Neural progenitor cell (in vitro differentiated cells): ENCODE measurements around the gene ITGB3. TPM values are rescaled to one million over a fixed set of nuclear protein-coding genes. Genes with fewer than 3 reads are reported as not detected.

Experiments used
- DNase-seq: peaks from one replicate; pipeline ENCODE4 v3.0.0-alpha.2; 2016; ENCODE audit warnings: low spot score
- H2AFZ ChIP-seq: fragments of 200-600 bp; sonication (generic); replicated peaks from 2 replicates; pipeline ENCODE4 v1.6.1; 2016; ENCODE audit warnings: antibody characterized with exemption
- H3F3A ChIP-seq: fragments of 200-600 bp; sonication (generic); 2 replicates; pipeline ENCODE4 v1.6.1; 2016; ENCODE audit warnings: antibody characterized with exemption, low read depth
- H3K27ac ChIP-seq: fragments of 200-600 bp; sonication (generic); 2 replicates; pipeline ENCODE4 v1.5.1; 2016; ENCODE audit warnings: mild to moderate bottlenecking
- H3K27me3 ChIP-seq: fragments of 200-600 bp; sonication (generic); 2 replicates; pipeline ENCODE4 v1.6.1; 2016; ENCODE audit warnings: mild to moderate bottlenecking, moderate library complexity
- H3K36me3 ChIP-seq: fragments of 200-600 bp; sonication (generic); 2 replicates; pipeline ENCODE4 v1.5.1; 2016
- H3K4me1 ChIP-seq: fragments of 200-600 bp; sonication (generic); 2 replicates; pipeline ENCODE4 v1.6.1; 2016; ENCODE audit warnings: mixed run types
- H3K4me2 ChIP-seq: fragments of 200-600 bp; sonication (generic); 2 replicates; pipeline ENCODE4 v1.6.1; 2016
- H3K4me3 ChIP-seq: fragments of 200-600 bp; sonication (generic); 2 replicates; pipeline ENCODE4 v1.5.1; 2016
- H3K79me2 ChIP-seq: fragments of 200-600 bp; sonication (generic); 2 replicates; pipeline ENCODE4 v1.6.1; 2016; ENCODE audit warnings: low read depth
- H3K9ac ChIP-seq: fragments of 200-600 bp; sonication (generic); 2 replicates; pipeline ENCODE4 v1.6.1; 2016
- H3K9me3 ChIP-seq: fragments of 200-600 bp; sonication (generic); 2 replicates; pipeline ENCODE4 v1.5.1; 2016; ENCODE audit warnings: low read depth
- H4K20me1 ChIP-seq: fragments of 200-600 bp; sonication (generic); 2 replicates; pipeline ENCODE4 v1.6.1; 2016; ENCODE audit warnings: low read depth
- H3K27ac Mint-ChIP-seq: 3 replicates; pipeline ENCODE4 v1.8.0; 2021; ENCODE audit warnings: mixed read lengths
- H3K27me3 Mint-ChIP-seq: 2 replicates; pipeline ENCODE4 v1.8.0; 2022; ENCODE audit warnings: low read depth, mild to moderate bottlenecking, inconsistent platforms, moderate library complexity, mixed read lengths; ENCODE audit not compliant: insufficient read depth
- H3K36me3 Mint-ChIP-seq: 3 replicates; pipeline ENCODE4 v1.8.0; 2021; ENCODE audit warnings: mixed read lengths
- H3K4me1 Mint-ChIP-seq: 3 replicates; pipeline ENCODE4 v1.8.0; 2021; ENCODE audit warnings: mixed read lengths
- H3K4me3 Mint-ChIP-seq: 3 replicates; pipeline ENCODE4 v1.8.0; 2021; ENCODE audit warnings: mild to moderate bottlenecking, moderate library complexity, mixed read lengths
- H3K9me3 Mint-ChIP-seq: 3 replicates; pipeline ENCODE4 v1.8.0; 2020; ENCODE audit warnings: mixed read lengths
- CTCF ChIP-seq: fragments of 200-600 bp; sonication (generic); IDR thresholded peaks from 2 replicates; pipeline ENCODE4 v1.5.1; 2017; ENCODE audit warnings: antibody characterized with exemption, mild to moderate bottlenecking
- EZH2 ChIP-seq: fragments of 200-600 bp; sonication (generic); IDR thresholded peaks from 2 replicates; pipeline ENCODE4 v1.6.1; 2017; ENCODE audit warnings: antibody characterized with exemption, mild to moderate bottlenecking, moderate library complexity
- EZH2phosphoT487 ChIP-seq: fragments of 200-600 bp; sonication (generic); IDR thresholded peaks from 2 replicates; pipeline ENCODE4 v1.6.1; 2017; ENCODE audit warnings: antibody characterized with exemption
- total RNA-seq: library from RNA; depleted of rRNA; stranded (reverse); fragments of >200 nt; gene quantifications from 2 replicates; pipeline ENCODE4 v1.2.3, GENCODE V29; 2015; ENCODE audit warnings: low replicate concordance

The ITGB3 gene
- total RNA-seq, 1 donor from 2014 or later, result 0.47 TPM

- no peak overlapping the region for H3K9ac ChIP-seq
- no peak overlapping the region for H2AFZ ChIP-seq
- H3F3A ChIP-seq, result no peaks in the 10 kb centered on the region
- Mint-ChIP-seq H3K4me1 (no peaks in the 10 kb centered on the region), H3K36me3 (no peaks in the 10 kb centered on the region), H3K27ac (no peak overlapping the region), H3K27me3 (no peaks in the 10 kb centered on the region), H3K9me3 (no peaks in the 10 kb centered on the region), H3K4me3 (no peak overlapping the region)
- no peak overlapping the region for H3K4me3 ChIP-seq
- no peak for DNase-seq
- no peaks in the 10 kb centered on the region for H3K4me1 ChIP-seq
- no peak overlapping the region for H3K27ac ChIP-seq
- H3K79me2 ChIP-seq, result no peaks in the 10 kb centered on the region
- no peaks in the 10 kb centered on the region for H3K27me3 ChIP-seq
- no peak overlapping the region for H3K4me2 ChIP-seq
- no peaks in the 10 kb centered on the region for H3K9me3 ChIP-seq
- H4K20me1 ChIP-seq, result no peaks in the 10 kb centered on the region
- no peaks in the 10 kb centered on the region for H3K36me3 ChIP-seq
- TF ChIP-seq EZH2phosphoT487 (no peak), CTCF (no peak), EZH2 (no peak)
Measured at GRCh38 chr17:47335101-47335936, 81.7 kb downstream of the ITGB3 start.

DNA sequence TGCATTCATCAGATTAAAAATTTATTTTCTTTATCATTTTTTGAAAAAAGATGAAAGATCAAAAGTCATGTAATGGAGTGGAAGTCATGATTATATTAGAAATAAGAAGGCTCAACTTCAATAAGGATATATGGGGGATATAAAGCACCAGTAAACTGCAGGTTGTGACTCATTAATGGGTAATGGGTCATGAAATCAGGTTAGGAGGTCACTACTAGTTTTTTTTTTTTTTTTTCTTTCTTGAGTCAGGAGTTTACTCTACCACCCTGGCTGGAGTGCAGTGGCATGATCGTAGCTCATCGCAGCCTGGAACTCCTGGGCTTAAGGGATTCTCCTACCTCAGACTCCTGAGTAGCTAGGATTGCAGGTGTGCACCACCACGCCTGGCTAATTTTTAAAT is 84.4 kb downstream of the ITGB3 start:
- no peak overlapping the region for H3K4me2 ChIP-seq
- TF ChIP-seq EZH2phosphoT487 (no peak), CTCF (no peak), EZH2 (no peak)
- no peak overlapping the region for H3K4me3 Mint-ChIP-seq

GRCh38 chr17:47352848-47353247 is 99.2 kb downstream of the ITGB3 start:
- Mint-ChIP-seq H3K4me1 (no peaks in the 10 kb centered on the region), H3K36me3 (peaks cover 4% of the 10 kb centered on the region), H3K4me3 (no peak overlapping the region), H3K9me3 (peaks cover 8% of the 10 kb centered on the region), H3K27ac (no peak overlapping the region), H3K27me3 (no peaks in the 10 kb centered on the region)
- H2AFZ ChIP-seq, result no peak overlapping the region
- no peak for DNase-seq
- H3K4me3 ChIP-seq, result no peak overlapping the region
- H3K27ac ChIP-seq, result no peak overlapping the region
- no peaks in the 10 kb centered on the region for H3K9me3 ChIP-seq
- no peak overlapping the region for H3K4me2 ChIP-seq
- no peaks in the 10 kb centered on the region for H3K36me3 ChIP-seq
- TF ChIP-seq EZH2phosphoT487, result no peak
- no peak for TF ChIP-seq CTCF
- TF ChIP-seq EZH2, result no peak
- no peaks in the 10 kb centered on the region for H3F3A ChIP-seq
- no peaks in the 10 kb centered on the region for H3K79me2 ChIP-seq
- H4K20me1 ChIP-seq, result no peaks in the 10 kb centered on the region
- no peak overlapping the region for H3K9ac ChIP-seq
- no peaks in the 10 kb centered on the region for H3K27me3 ChIP-seq
- H3K4me1 ChIP-seq, result no peaks in the 10 kb centered on the region

More for the DNA sequence above, 84.4 kb downstream of the ITGB3 start:
- Mint-ChIP-seq H3K27ac (no peak overlapping the region), H3K9me3 (no peaks in the 10 kb centered on the region), H3K36me3 (no peaks in the 10 kb centered on the region), H3K4me1 (no peaks in the 10 kb centered on the region), H3K27me3 (no peaks in the 10 kb centered on the region)
- Histone ChIP-seq H3F3A (no peaks in the 10 kb centered on the region), H3K27me3 (no peaks in the 10 kb centered on the region), H3K4me1 (no peaks in the 10 kb centered on the region), H3K9ac (no peak overlapping the region), H4K20me1 (no peaks in the 10 kb centered on the region), H3K79me2 (no peaks in the 10 kb centered on the region), H3K27ac (no peak overlapping the region), H3K9me3 (no peaks in the 10 kb centered on the region), H3K36me3 (no peaks in the 10 kb centered on the region), H2AFZ (no peak overlapping the region), H3K4me3 (no peak overlapping the region)
- DNase-seq, result no peak
